K562 (cell line): ENCODE results near the gene CIB1. TPM values are rescaled to one million over a fixed set of nuclear protein-coding genes. Genes with fewer than 3 reads are reported as not detected.

Experiments
- ATAC-seq: fragments of 200-7000 bp; cut with Tn5 transposase; 3 replicates; pipeline ENCODE4 v1.9.1; 2020; ENCODE audit warnings: moderate library complexity
- BruUV-seq: library from RNA; stranded (reverse); fragments of 400-500 nt; replicated peaks from 2 replicates; lab custom pipeline; 2021; lab: Mats Ljungman, UMichigan
- CTCF ChIA-PET: fragments of 300-600 bp; formaldehyde crosslinking; extraction: SDS; loops from one replicate; lab custom pipeline; 2021; ENCODE audit warnings: low intra/inter-chr PET ratio; lab: Yijun Ruan, JAX
- POLR2A ChIA-PET: fragments of 300-600, 350-650 bp; sonication (Branson Sonifier 250); formaldehyde crosslinking; extraction: SDS; loops from one replicate; lab custom pipeline; 2021; ENCODE audit warnings: antibody characterized with exemption, inconsistent platforms; lab: Yijun Ruan, JAX
- DNase-seq, 4 experiments: peaks; one replicate each; pipeline versions ENCODE4 v3.0.0 to v3.0.0-alpha.2; 2011 to 2018; ENCODE audit warnings: low spot score in 3 of 4, mixed read lengths in 3 of 4; ENCODE audit errors: extremely low read depth in 1 of 4
- FAIRE-seq: peaks from 2 replicates; lab custom pipeline; 2011; peaks lifted over from hg19 to GRCh38; lab: Jason Lieb, UNC
- H2AFZ ChIP-seq: 2 replicates; pipeline ENCODE4 v1.6.0; 2011; ENCODE audit warnings: low read depth, low read length, control low read depth, inconsistent platforms
- H3K27ac ChIP-seq: fragments of 200-600 bp; 3 replicates; pipeline ENCODE4 v1.8.0; 2011; ENCODE audit warnings: low read depth, mild to moderate bottlenecking, control low read depth, inconsistent platforms, low read length, moderate library complexity, mixed read lengths; ENCODE audit errors: extremely low read depth
- H3K27me3 ChIP-seq, 2 experiments: fragments of 300-600 bp in 1 of 2; 2 replicates in 1 of 2; 3 replicates in 1 of 2; pipeline versions ENCODE4 v1.6.0 to v1.8.0; 2011; ENCODE audit warnings: inconsistent platforms in 2 of 2, low read length in 2 of 2, mild to moderate bottlenecking in 1 of 2, mixed read lengths in 1 of 2, moderate library complexity in 1 of 2; ENCODE audit not compliant: control insufficient read depth in 2 of 2, insufficient read depth in 2 of 2
- H3K36me3 ChIP-seq: fragments of 300-600 bp; 3 replicates; pipeline ENCODE4 v1.8.0; 2011; ENCODE audit warnings: mild to moderate bottlenecking, low read length, inconsistent platforms; ENCODE audit not compliant: control insufficient read depth, insufficient read depth
- H3K4me1 ChIP-seq, 2 experiments: fragments of 200-600 bp in 1 of 2; replicated peaks in 1 of 2; 2 replicates in 1 of 2; 3 replicates in 1 of 2; pipeline versions ENCODE4 v1.5.1 to v1.8.0; 2011; ENCODE audit warnings: inconsistent platforms in 2 of 2, low read length in 2 of 2, mild to moderate bottlenecking in 1 of 2, mixed read lengths in 1 of 2, moderate library complexity in 1 of 2; ENCODE audit not compliant: control insufficient read depth in 2 of 2, insufficient read depth in 2 of 2
- H3K4me2 ChIP-seq: 2 replicates; pipeline ENCODE4 v1.6.1; 2011; ENCODE audit warnings: low read length, control low read depth, inconsistent platforms, mixed read lengths; ENCODE audit not compliant: insufficient read depth
- H3K4me3 ChIP-seq: fragments of 200-600 bp; sonication (generic), shearing (Covaris generic); 2 replicates; pipeline ENCODE4 v1.5.1; 2016; ENCODE audit warnings: control low read depth, inconsistent platforms
- H3K79me2 ChIP-seq: fragments of 200-600 bp; 3 replicates; pipeline ENCODE4 v1.8.0; 2011; ENCODE audit warnings: low read length, inconsistent platforms; ENCODE audit not compliant: control insufficient read depth, insufficient read depth
- H3K9ac ChIP-seq, 2 experiments: 2 replicates each; pipeline versions ENCODE4 v1.6.0 to v1.6.1; 2011; ENCODE audit warnings: low read depth in 2 of 2, low read length in 2 of 2, control low read depth in 1 of 2, inconsistent platforms in 1 of 2, mild to moderate bottlenecking in 1 of 2, mixed read lengths in 1 of 2; ENCODE audit not compliant: insufficient read depth in 1 of 2
- H3K9me1 ChIP-seq: one replicate; pipeline ENCODE4 v1.6.0; 2011; ENCODE audit warnings: inconsistent platforms, mild to moderate bottlenecking, low read length, moderate library complexity; ENCODE audit not compliant: control insufficient read depth, insufficient read depth
- H3K9me3 ChIP-seq: replicated peaks from 2 replicates; pipeline ENCODE4 v1.5.1; 2011; ENCODE audit warnings: low read depth, low read length, inconsistent platforms; ENCODE audit not compliant: control insufficient read depth, insufficient read depth
- H4K20me1 ChIP-seq: replicated peaks from 2 replicates; pipeline ENCODE4 v1.6.1; 2011; ENCODE audit warnings: low read length, inconsistent platforms, mixed read lengths; ENCODE audit not compliant: control insufficient read depth, insufficient read depth
- ARID1B ChIP-seq: fragments of 450-650 bp; IDR thresholded peaks from 2 replicates; pipeline ENCODE4 v1.6.1; 2016; ENCODE audit warnings: antibody characterized with exemption, mild to moderate bottlenecking, inconsistent platforms
- FIP1L1 ChIP-seq: fragments of 200-400 bp; formaldehyde crosslinking; IDR thresholded peaks from 2 replicates; pipeline ENCODE4 v1.6.1; 2018; ENCODE audit warnings: mild to moderate bottlenecking, low read depth, low read length; ENCODE audit not compliant: poor library complexity, severe bottlenecking
- MYNN ChIP-seq, 2 experiments: sonication (generic); formaldehyde crosslinking in 1 of 2; IDR thresholded peaks; 2 replicates each; pipeline versions ENCODE4 v1.5.0 to v1.6.1; 2016 to 2020; ENCODE audit warnings: antibody characterized with exemption in 1 of 2, missing genetic modification reagents in 1 of 2
- RAD21 ChIP-seq, 2 experiments: fragments of 250-450 bp in 1 of 2; fragments of 450-650 bp in 1 of 2; sonication (Bioruptor Pico) in 1 of 2; formaldehyde crosslinking in 1 of 2; IDR thresholded peaks in 1 of 2; conservative IDR thresholded peaks in 1 of 2; 2 replicates each; pipeline versions ENCODE4 v1.4.0 to v1.8.0; 2020 to 2022; ENCODE audit warnings: mild to moderate bottlenecking in 2 of 2, moderate library complexity in 1 of 2
- RB1 ChIP-seq: fragments of 450-650 bp; IDR thresholded peaks from 2 replicates; pipeline ENCODE4 v1.6.1; 2017; ENCODE audit warnings: low read depth, mild to moderate bottlenecking
- SMAD3 ChIP-seq: fragments of 450-650 bp; formaldehyde crosslinking; conservative IDR thresholded peaks from 2 replicates; pipeline ENCODE4 v1.4.0; 2020; ENCODE audit warnings: mild to moderate bottlenecking
- SMC3 ChIP-seq: conservative IDR thresholded peaks from 2 replicates; pipeline ENCODE4 v1.6.1; 2011; ENCODE audit warnings: low read depth, low read length, improper control_type of control experiment; ENCODE audit not compliant: insufficient read depth
- STAG1 ChIP-seq: sonication (generic); formaldehyde crosslinking; IDR thresholded peaks from 2 replicates; pipeline ENCODE4 v1.5.0; 2020; ENCODE audit warnings: missing genetic modification reagents, borderline replicate concordance
- ZC3H4 ChIP-seq: sonication (generic); formaldehyde crosslinking; IDR thresholded peaks from 2 replicates; pipeline ENCODE4 v1.9.0; 2021; ENCODE audit warnings: missing genetic modification reagents, borderline replicate concordance
- WGBS: fragments of 100-300 bp; shearing (Covaris generic); methylation state at CpG from one replicate; pipeline ENCODE4 v1.1.6; 2016; ENCODE audit warnings: low coverage, mixed read lengths; ENCODE audit not compliant: insufficient coverage; ENCODE audit errors: missing lambda C conversion rate; 5-methylcytosine and 5-hydroxymethylcytosine counted together
- in situ Hi-C: fragments of 300-500 bp; cut with MboI; formaldehyde crosslinking; loops from 4 replicates; pipeline ENCODE4 v1.15.0; 2018; ENCODE audit warnings: inconsistent platforms, mixed read lengths
- intact Hi-C: fragments of 100-400 bp; cut with micrococcal nuclease; formaldehyde crosslinking; loops from 2 replicates; pipeline ENCODE4 v1.14.2; 2022
- polyA plus RNA-seq, 8 experiments: library from polyadenylated mRNA; depleted of rRNA in 4 of 8; stranded (reverse) in 5 of 8; unstranded in 3 of 8; fragments of >200 nt; fragmentation: Nextera tagmentation in 2 of 8; fragmentation: Illumina TruSeq in 1 of 8; extraction: Ambion mirVana in 2 of 8; extraction: Trizol in 1 of 8; gene quantifications; 2 replicates each; pipeline versions ENCODE4 v1.2.1 to v1.2.3, GENCODE V29; 2011 to 2014; ENCODE audit warnings: inconsistent platforms in 1 of 8, missing spikeins in 1 of 8
- total RNA-seq, 7 experiments: library from RNA; depleted of rRNA in 6 of 7; stranded (reverse); fragments of >200 nt in 6 of 7; fragmentation: Illumina TruSeq in 2 of 7; extraction: Trizol in 2 of 7; gene quantifications; 2 replicates each; pipeline versions ENCODE4 v1.2.1 to v1.2.3, GENCODE V29; 2011 to 2021; ENCODE audit warnings: low replicate concordance in 1 of 7
- TF ChIP-seq, protein P1 (sequence below), 2 experiments: fragments of 450-650 bp; formaldehyde crosslinking in 1 of 2; IDR thresholded peaks; 2 replicates each; pipeline versions ENCODE4 v1.4.0 to v1.6.1; 2014 to 2020; ENCODE audit warnings: mild to moderate bottlenecking in 2 of 2, borderline replicate concordance in 1 of 2, low read depth in 1 of 2
- TF ChIP-seq, protein P2 (sequence below): sonication (generic); formaldehyde crosslinking; IDR thresholded peaks from 2 replicates; pipeline ENCODE4 v1.8.0; 2022; ENCODE audit warnings: missing genetic modification reagents, mild to moderate bottlenecking, moderate library complexity, borderline replicate concordance

CIB1 gene
- total and polyA plus RNA-seq, 9 of the 15 experiments (the other 6 are each of a cell fraction or from before 2014, with no cell fraction given): 14.9 to 136 (median 64.5) TPM

DNA sequence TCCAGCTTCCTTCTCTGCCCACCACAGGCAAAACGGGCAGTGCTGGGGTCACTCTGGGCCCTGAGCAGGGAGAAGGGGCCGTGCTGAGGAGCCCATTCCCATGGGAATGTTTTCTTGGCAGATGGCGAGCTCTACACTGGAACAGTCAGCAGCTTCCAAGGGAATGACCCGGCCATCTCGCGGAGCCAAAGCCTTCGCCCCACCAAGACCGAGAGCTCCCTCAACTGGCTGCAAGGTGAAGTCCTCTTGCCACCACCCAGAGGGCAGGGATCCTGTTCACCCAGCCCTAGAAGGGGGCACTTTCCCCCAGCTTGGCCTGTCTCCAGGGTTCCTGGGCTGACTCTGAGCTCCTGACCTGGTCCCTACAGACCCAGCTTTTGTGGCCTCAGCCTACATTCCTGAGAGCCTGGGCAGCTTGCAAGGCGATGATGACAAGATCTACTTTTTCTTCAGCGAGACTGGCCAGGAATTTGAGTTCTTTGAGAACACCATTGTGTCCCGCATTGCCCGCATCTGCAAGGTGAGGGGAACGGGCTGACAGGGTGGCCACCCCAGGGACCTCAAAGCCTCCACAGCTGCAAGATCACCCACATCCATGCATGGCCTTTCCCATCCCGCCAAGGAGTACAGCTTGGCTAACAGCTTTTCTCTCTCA lies 12.4 kb downstream of the CIB1 start:
- H3K4me2 ChIP-seq: no peak overlapping the region
- H3K9me3 ChIP-seq: no peaks in the 10 kb centered on the region
- whole genome bisulfite sequencing: 69% methylated on average over 12 of the region's 14 CpGs
- H3K9ac ChIP-seq: no peak overlapping the region; a peak in 1 of 4 replicates
- ATAC-seq (peak; percentile 85), FAIRE-seq (peak; percentile 84), DNase-seq (peak in 3 of 4 experiments; percentile 45 to 68 (median 67))
- no peak overlapping the region for H2AFZ ChIP-seq
- in situ Hi-C loops (no loop called here), intact Hi-C loops (loop anchor here (1.0 kb wide), 1 partner anchor 78 kb away; no protein-coding TSS in a partner anchor)
- no TSS peak for BruUV-seq
- peaks cover 83% of the 10 kb centered on the region; the same call in 2 of the 3 replicates for H3K36me3 ChIP-seq
- H3K4me3 ChIP-seq: no peak overlapping the region
- ChIA-PET CTCF (interaction anchor here (1.2 to 1.4 kb wide), 2 partner anchors 78 to 79 kb away, joined by 5 read pairs; no protein-coding TSS in a partner anchor), POLR2A (interaction anchor here (0.5 to 2.0 kb wide), 9 partner anchors 9 to 346 kb away, joined by 3 to 9 read pairs (median 4); partner anchors contain the start of genes CIB1, GDPGP1 and SEMA4B)
- H3K27me3 ChIP-seq: no peaks in the 10 kb centered on the region
- H4K20me1 ChIP-seq: 0 out of 2 replicates have a peak, but pooled peaks cover 5% of the 10 kb centered on the region
- no peaks in the 10 kb centered on the region for H3K9me1 ChIP-seq
- no peaks in the 10 kb centered on the region for H3K79me2 ChIP-seq
- H3K4me1 ChIP-seq: peaks cover 0 to 17% of the 10 kb centered on the region in 2 experiments; a peak in 2 of 5 replicates
- H3K27ac ChIP-seq: no peak overlapping the region
- no peak for TF ChIP-seq FIP1L1
- no peak for TF ChIP-seq ZC3H4 (CRISPR knock-in tag)
- TF ChIP-seq, protein P1, sequence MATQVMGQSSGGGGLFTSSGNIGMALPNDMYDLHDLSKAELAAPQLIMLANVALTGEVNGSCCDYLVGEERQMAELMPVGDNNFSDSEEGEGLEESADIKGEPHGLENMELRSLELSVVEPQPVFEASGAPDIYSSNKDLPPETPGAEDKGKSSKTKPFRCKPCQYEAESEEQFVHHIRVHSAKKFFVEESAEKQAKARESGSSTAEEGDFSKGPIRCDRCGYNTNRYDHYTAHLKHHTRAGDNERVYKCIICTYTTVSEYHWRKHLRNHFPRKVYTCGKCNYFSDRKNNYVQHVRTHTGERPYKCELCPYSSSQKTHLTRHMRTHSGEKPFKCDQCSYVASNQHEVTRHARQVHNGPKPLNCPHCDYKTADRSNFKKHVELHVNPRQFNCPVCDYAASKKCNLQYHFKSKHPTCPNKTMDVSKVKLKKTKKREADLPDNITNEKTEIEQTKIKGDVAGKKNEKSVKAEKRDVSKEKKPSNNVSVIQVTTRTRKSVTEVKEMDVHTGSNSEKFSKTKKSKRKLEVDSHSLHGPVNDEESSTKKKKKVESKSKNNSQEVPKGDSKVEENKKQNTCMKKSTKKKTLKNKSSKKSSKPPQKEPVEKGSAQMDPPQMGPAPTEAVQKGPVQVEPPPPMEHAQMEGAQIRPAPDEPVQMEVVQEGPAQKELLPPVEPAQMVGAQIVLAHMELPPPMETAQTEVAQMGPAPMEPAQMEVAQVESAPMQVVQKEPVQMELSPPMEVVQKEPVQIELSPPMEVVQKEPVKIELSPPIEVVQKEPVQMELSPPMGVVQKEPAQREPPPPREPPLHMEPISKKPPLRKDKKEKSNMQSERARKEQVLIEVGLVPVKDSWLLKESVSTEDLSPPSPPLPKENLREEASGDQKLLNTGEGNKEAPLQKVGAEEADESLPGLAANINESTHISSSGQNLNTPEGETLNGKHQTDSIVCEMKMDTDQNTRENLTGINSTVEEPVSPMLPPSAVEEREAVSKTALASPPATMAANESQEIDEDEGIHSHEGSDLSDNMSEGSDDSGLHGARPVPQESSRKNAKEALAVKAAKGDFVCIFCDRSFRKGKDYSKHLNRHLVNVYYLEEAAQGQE (IDR thresholded peaks at IDR 0.05; ENCODE audit: borderline replicate concordance): peak; percentile 66
- TF ChIP-seq, protein P1 (CRISPR knock-in tag; IDR thresholded peaks at IDR 0.05; ENCODE audit: low read depth): no peak
- peak; percentile 83 for TF ChIP-seq SMC3
- TF ChIP-seq STAG1 (CRISPR knock-in tag): peak; percentile 45; the same call in 1 of the 2 replicates
- TF ChIP-seq, protein P2, sequence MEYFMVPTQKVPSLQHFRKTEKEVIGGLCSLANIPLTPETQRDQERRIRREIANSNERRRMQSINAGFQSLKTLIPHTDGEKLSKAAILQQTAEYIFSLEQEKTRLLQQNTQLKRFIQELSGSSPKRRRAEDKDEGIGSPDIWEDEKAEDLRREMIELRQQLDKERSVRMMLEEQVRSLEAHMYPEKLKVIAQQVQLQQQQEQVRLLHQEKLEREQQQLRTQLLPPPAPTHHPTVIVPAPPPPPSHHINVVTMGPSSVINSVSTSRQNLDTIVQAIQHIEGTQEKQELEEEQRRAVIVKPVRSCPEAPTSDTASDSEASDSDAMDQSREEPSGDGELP (CRISPR knock-in tag): 0 out of 2 replicates have a peak, but pooled peaks have one; percentile 14
- TF ChIP-seq MYNN (IDR thresholded peaks at IDR 0.05): 0 out of 2 replicates have a peak, but pooled peaks have one; percentile 42
- TF ChIP-seq MYNN (CRISPR knock-in tag; IDR thresholded peaks at IDR 0.05): no peak
- TF ChIP-seq RB1: 0 out of 2 replicates have a peak, but pooled peaks have one; percentile 31
- no peak for TF ChIP-seq ARID1B
- no peak for TF ChIP-seq SMAD3 (CRISPR knock-in tag)
- peak; percentile 66 to 88 for TF ChIP-seq RAD21 (CRISPR knock-in tag; conservative IDR thresholded peaks at IDR 0.05 in 1 of 2, IDR thresholded peaks at IDR 0.05 in 1 of 2)
